OCI-LY3 (cell line): Measurements from ENCODE around the gene ZCCHC24.

Source experiments
- H2AFZ ChIP-seq: fragments of 200-600, 300-600 bp; shearing (Covaris generic); 2 replicates; pipeline ENCODE4 v1.6.0; 2014; ENCODE audit warnings: antibody characterized with exemption, low read depth, low read length
- H3K27ac ChIP-seq: fragments of 200-600, 300-600 bp; sonication (generic); 2 replicates; pipeline ENCODE4 v1.5.1; 2014; ENCODE audit warnings: mild to moderate bottlenecking, low read length, moderate library complexity, mixed read lengths
- H3K27me3 ChIP-seq: fragments of 200-600, 300-600 bp; sonication (generic); 2 replicates; pipeline ENCODE4 v1.6.1; 2014; ENCODE audit warnings: low read depth, low read length, mixed read lengths
- H3K36me3 ChIP-seq: fragments of 200-600, 300-600 bp; sonication (generic); replicated peaks from 2 replicates; pipeline ENCODE3; 2014; ENCODE audit warnings: low read depth, low read length, mixed read lengths
- H3K4me1 ChIP-seq: fragments of 300-600, 200-600 bp; sonication (generic); 2 replicates; pipeline ENCODE4 v1.6.1; 2014; ENCODE audit warnings: low read length, mixed read lengths
- H3K4me2 ChIP-seq: fragments of 200-600, 300-600 bp; sonication (generic); 2 replicates; pipeline ENCODE4 v1.6.1; 2014; ENCODE audit warnings: low read length, mixed read lengths
- H3K4me3 ChIP-seq: fragments of 300-600, 200-600 bp; sonication (generic); 2 replicates; pipeline ENCODE4 v1.5.1; 2014; ENCODE audit warnings: antibody characterized with exemption, mild to moderate bottlenecking, low read length, moderate library complexity
- H3K79me2 ChIP-seq: fragments of 300-600, 200-600 bp; shearing (Covaris generic); 2 replicates; pipeline ENCODE4 v1.6.1; 2014; ENCODE audit warnings: mild to moderate bottlenecking, low read length, mixed read lengths
- H3K9ac ChIP-seq: fragments of 300-600, 200-600 bp; shearing (Covaris generic); 2 replicates; pipeline ENCODE4 v1.6.0; 2014; ENCODE audit warnings: mild to moderate bottlenecking, low read length, moderate library complexity
- H3K9me3 ChIP-seq: fragments of 200-600, 300-600 bp; shearing (Covaris generic); 2 replicates; pipeline ENCODE4 v1.6.1; 2014; ENCODE audit warnings: low read length, mixed read lengths; ENCODE audit not compliant: insufficient read depth
- H4K20me1 ChIP-seq: fragments of 200-600, 300-600 bp; sonication (generic); 2 replicates; pipeline ENCODE4 v1.6.1; 2016; ENCODE audit warnings: low read length, mixed read lengths; ENCODE audit not compliant: insufficient read depth
- EZH2phosphoT487 ChIP-seq: fragments of 200-600 bp; shearing (Covaris generic); IDR thresholded peaks from 2 replicates; pipeline ENCODE4 v1.6.1; 2018; ENCODE audit warnings: antibody characterized with exemption, mixed run types, low read depth
- TF ChIP-seq, protein P1 (sequence below): fragments of 200-600, 300-600 bp; sonication (generic); IDR thresholded peaks from 2 replicates; pipeline ENCODE4 v1.5.1; 2014; ENCODE audit warnings: antibody characterized with exemption, low read length, low read depth

The ZCCHC24 gene

DNA sequence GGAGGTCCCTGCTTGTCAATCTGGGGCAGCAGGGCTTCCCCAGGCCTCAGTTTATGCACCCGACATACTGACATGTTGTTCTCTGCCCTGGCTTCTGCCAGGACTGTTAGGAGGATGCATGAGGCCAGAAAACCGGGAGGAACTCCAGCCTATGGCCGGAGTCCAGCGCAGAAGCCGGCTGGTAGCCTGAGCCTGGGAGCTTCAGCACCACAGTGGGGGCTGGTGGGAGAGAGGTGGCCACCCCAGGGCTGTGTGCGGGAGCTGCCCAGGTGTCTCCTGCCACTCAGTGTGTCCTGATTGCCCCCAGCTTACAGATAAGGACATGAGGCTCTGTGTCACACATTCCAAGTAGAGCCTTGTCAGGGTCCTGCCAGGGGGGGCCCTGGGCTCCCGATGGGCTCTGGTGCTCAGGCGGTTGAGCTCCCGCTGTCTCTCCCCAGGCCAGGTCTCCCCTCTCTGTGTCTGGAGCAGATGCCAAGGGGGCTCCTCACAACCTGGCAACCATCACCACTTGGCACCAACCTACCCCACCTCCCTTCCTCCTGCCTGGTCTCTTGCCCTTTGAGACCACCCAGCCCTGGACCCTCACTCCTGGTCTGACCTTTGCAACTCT, 65.8 kb downstream of the ZCCHC24 start:
- H3K4me2 ChIP-seq = no peak overlapping the region
- H3K9me3 ChIP-seq = no peaks in the 10 kb centered on the region
- no peaks in the 10 kb centered on the region for H4K20me1 ChIP-seq
- H3K79me2 ChIP-seq = no peaks in the 10 kb centered on the region
- no peaks in the 10 kb centered on the region for H3K27me3 ChIP-seq
- no peak overlapping the region for H3K9ac ChIP-seq
- no peaks in the 10 kb centered on the region for H3K4me1 ChIP-seq
- TF ChIP-seq, protein P1, sequence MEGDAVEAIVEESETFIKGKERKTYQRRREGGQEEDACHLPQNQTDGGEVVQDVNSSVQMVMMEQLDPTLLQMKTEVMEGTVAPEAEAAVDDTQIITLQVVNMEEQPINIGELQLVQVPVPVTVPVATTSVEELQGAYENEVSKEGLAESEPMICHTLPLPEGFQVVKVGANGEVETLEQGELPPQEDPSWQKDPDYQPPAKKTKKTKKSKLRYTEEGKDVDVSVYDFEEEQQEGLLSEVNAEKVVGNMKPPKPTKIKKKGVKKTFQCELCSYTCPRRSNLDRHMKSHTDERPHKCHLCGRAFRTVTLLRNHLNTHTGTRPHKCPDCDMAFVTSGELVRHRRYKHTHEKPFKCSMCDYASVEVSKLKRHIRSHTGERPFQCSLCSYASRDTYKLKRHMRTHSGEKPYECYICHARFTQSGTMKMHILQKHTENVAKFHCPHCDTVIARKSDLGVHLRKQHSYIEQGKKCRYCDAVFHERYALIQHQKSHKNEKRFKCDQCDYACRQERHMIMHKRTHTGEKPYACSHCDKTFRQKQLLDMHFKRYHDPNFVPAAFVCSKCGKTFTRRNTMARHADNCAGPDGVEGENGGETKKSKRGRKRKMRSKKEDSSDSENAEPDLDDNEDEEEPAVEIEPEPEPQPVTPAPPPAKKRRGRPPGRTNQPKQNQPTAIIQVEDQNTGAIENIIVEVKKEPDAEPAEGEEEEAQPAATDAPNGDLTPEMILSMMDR = no peak
- TF ChIP-seq EZH2phosphoT487 = no peak
- H2AFZ ChIP-seq = no peak overlapping the region
- H3K27ac ChIP-seq = no peak overlapping the region
- no peaks in the 10 kb centered on the region for H3K36me3 ChIP-seq
- no peak overlapping the region for H3K4me3 ChIP-seq

- H3K4me3 ChIP-seq = no peak overlapping the region
- no peak overlapping the region for H3K9ac ChIP-seq
These were observed 66.5 kb downstream of the ZCCHC24 start for GRCh38 chr10:79378647-79379511.

GRCh38 chr10:79378383-79378646, 67.1 kb downstream of the ZCCHC24 start:
- Histone ChIP-seq H3K9ac (no peak overlapping the region), H3K79me2 (no peaks in the 10 kb centered on the region), H2AFZ (no peak overlapping the region), H3K4me2 (no peak overlapping the region), H3K27ac (no peak overlapping the region), H3K36me3 (no peaks in the 10 kb centered on the region), H3K4me1 (no peaks in the 10 kb centered on the region), H3K4me3 (no peak overlapping the region), H3K27me3 (no peaks in the 10 kb centered on the region), H3K9me3 (no peaks in the 10 kb centered on the region), H4K20me1 (no peaks in the 10 kb centered on the region)
- TF ChIP-seq, protein P1 = no peak
- no peak for TF ChIP-seq EZH2phosphoT487

More at GRCh38 chr10:79378647-79379511, 66.5 kb downstream of the ZCCHC24 start:
- no peaks in the 10 kb centered on the region for H3K79me2 ChIP-seq
- H3K27ac ChIP-seq = no peak overlapping the region
- no peaks in the 10 kb centered on the region for H4K20me1 ChIP-seq
- H3K4me1 ChIP-seq = no peaks in the 10 kb centered on the region
- H3K4me2 ChIP-seq = no peak overlapping the region
- H3K9me3 ChIP-seq = no peaks in the 10 kb centered on the region
- H3K36me3 ChIP-seq = no peaks in the 10 kb centered on the region
- no peak for TF ChIP-seq EZH2phosphoT487
- TF ChIP-seq, protein P1 = no peak
- H3K27me3 ChIP-seq = no peaks in the 10 kb centered on the region
- H2AFZ ChIP-seq = no peak overlapping the region

DNA sequence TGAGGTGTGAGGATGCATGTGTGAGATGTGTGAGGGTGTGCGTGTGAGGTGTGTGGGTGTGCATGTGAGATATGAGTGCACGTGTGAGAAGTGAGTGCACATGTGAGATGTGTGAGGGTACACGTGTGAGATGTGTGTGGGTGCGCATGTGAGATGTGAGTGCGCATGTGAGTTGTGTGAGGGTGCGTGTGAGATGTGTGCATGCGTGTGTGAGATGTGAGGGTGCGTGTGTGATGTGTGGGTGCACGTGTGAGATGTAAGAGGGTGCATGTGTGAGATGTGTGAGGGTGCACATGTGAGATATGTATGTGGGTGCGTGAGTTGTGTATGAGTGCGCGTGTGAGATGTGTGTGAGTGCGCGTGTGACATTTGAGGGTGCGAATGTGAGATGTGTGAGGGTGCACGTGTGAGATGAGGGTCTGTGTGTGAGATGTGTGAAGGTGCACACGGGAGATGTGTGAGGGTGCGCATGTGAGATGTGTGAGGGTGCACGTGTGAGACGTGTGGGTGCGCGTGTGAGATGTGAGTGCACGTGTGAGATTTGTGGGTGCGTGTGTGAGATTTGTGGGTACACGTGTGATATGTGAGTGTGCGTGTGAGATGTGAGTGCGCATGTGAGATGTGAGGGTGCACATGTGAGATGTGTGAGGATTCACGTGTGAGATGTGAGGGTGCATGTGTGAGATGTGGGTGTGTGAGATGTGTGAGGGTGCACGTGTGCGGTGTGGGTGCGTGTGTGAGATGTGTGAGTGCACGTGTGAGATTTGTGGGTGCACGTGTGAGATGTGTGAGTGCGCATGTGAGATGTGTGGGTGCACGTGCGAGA, 67.7 kb downstream of the ZCCHC24 start:
- Histone ChIP-seq H3K27ac (no peak overlapping the region), H3K4me2 (no peak overlapping the region), H2AFZ (no peak overlapping the region), H3K9ac (no peak overlapping the region), H4K20me1 (no peaks in the 10 kb centered on the region), H3K4me3 (no peak overlapping the region), H3K79me2 (no peaks in the 10 kb centered on the region), H3K9me3 (no peaks in the 10 kb centered on the region), H3K27me3 (no peaks in the 10 kb centered on the region), H3K4me1 (no peaks in the 10 kb centered on the region), H3K36me3 (no peaks in the 10 kb centered on the region)
- no peak for TF ChIP-seq EZH2phosphoT487
- TF ChIP-seq, protein P1 = no peak
